Heart left ventricle (tissue), 16 donors: Measurements from ENCODE around the gene TPX2. TPM values are rescaled to one million over a fixed set of nuclear protein-coding genes. Genes with fewer than 3 reads are reported as not detected.
A peak's percentile ranks its signal among the peaks of the same experiment; 100 is the strongest.

Experiments
- ATAC-seq, 4 donors: fragments of 200-7000 bp; cut with Tn5 transposase; one replicate each; pipeline ENCODE4 v1.9.1; 2020 to 2022; ENCODE audit warnings: moderate library complexity in 4 of 4, mild to moderate bottlenecking in 3 of 4, moderate number of reproducible peaks in 1 of 4
- DNase-seq, 5 donors: peaks; one replicate each; pipeline ENCODE4 v3.0.0-alpha.2; 2020
- H3K27ac ChIP-seq, 12 donors: fragments of 200-600 bp; sonication (generic) in 4 of 12; one replicate each; pipeline versions ENCODE4 v1.5.0 to v1.8.0; 2016 to 2022; ENCODE audit warnings: mild to moderate bottlenecking in 2 of 12
- H3K27me3 ChIP-seq, 9 donors: fragments of 200-600 bp; sonication (generic) in 2 of 9; one replicate each; pipeline versions ENCODE4 v1.5.1 to v1.8.0; 2016 to 2022; ENCODE audit warnings: mild to moderate bottlenecking in 3 of 9
- H3K36me3 ChIP-seq, 9 donors: fragments of 200-600 bp; sonication (generic) in 2 of 9; one replicate each; pipeline versions ENCODE4 v1.5.0 to v1.8.0; 2018 to 2022; ENCODE audit warnings: mild to moderate bottlenecking in 2 of 9
- H3K4me1 ChIP-seq, 12 donors: fragments of 200-600 bp; sonication (generic) in 4 of 12; one replicate each; pipeline versions ENCODE4 v1.5.0 to v1.8.0; 2016 to 2022; ENCODE audit warnings: mild to moderate bottlenecking in 3 of 12
- H3K4me3 ChIP-seq, 12 donors: fragments of 200-600 bp; sonication (generic) in 4 of 12; one replicate each; pipeline versions ENCODE4 v1.5.0 to v1.8.0; 2017 to 2022; ENCODE audit warnings: mild to moderate bottlenecking in 9 of 12, moderate library complexity in 4 of 12
- H3K9me3 ChIP-seq, 12 donors: fragments of 200-600 bp; sonication (generic) in 4 of 12; one replicate each; pipeline versions ENCODE4 v1.5.0 to v1.8.0; 2016 to 2022; ENCODE audit warnings: mild to moderate bottlenecking in 1 of 12
- POLR2A ChIP-seq, 2 donors: fragments of 450-650 bp; IDR thresholded peaks; one replicate each; pipeline ENCODE4 v1.6.1; 2017; ENCODE audit warnings: antibody characterized with exemption in 2 of 2, mild to moderate bottlenecking in 2 of 2, moderate library complexity in 2 of 2
- WGBS, 4 donors: extraction: QIAGEN DNeasy Blood & Tissue Kit in 2 of 4; methylation state at CpG; one replicate each; pipeline versions ENCODE4 v1.1.5 to v1.1.7; 2013 to 2018; 5-methylcytosine and 5-hydroxymethylcytosine counted together
- intact Hi-C, 10 donors: fragments of 100-400 bp; cut with DNase I; formaldehyde crosslinking; loops; one replicate each; pipeline versions ENCODE4 v1.11.1 to v1.14.2; 2022
- polyA plus RNA-seq, 2 donors: library from polyadenylated mRNA; stranded (reverse); fragments of 200-250 nt; gene quantifications; one replicate each; pipeline ENCODE4 v1.2.3, GENCODE V29; 2013
- total RNA-seq, 9 donors: library from RNA; depleted of rRNA in 2 of 9; stranded (reverse); fragments of >200 nt in 2 of 9; fragmentation: NEBNext Ultra II Directional in 3 of 9; extraction: Animal tissue kit (Norgen Biotek cat#: 25700) in 3 of 9; gene quantifications; one replicate each; pipeline versions ENCODE4 v1.1.0 to v1.2.4, GENCODE V29; 2016 to 2023
- TF ChIP-seq, protein P1 (sequence below), 12 donors: fragments of 200-600 bp; sonication (generic) in 4 of 12; IDR thresholded peaks; one replicate each; pipeline versions ENCODE4 v1.5.0 to v1.8.0; 2018 to 2022; ENCODE audit warnings: antibody characterized with exemption in 12 of 12, mild to moderate bottlenecking in 5 of 12
- donor health status: ischemic (EF 13 %, LVEDD 7.1; RV severe dilation, severe dysfunction).
- donor health status: healthy with polysubstance abuse.
- donor health status: DM: no; HTN: yes; CAD: no.
- donor health status: DM: no; HTN: no; CAD: no.
- donor health status: ischemic (EF 25% LVEDD 6.9; RV normal size, moderate dysfunction).
- donor health status: ischemic (EF 25% LVEDD 5.7; RV mildly dilated, moderate dysfunction).
- donor health status: healthy.
- donor health status: DM: yes; HTN: yes; CAD: no.
- donor health status: ischemic (EF 35%, LVEDD 5.7; RV mildly dilated, moderate dysfunction).
- donor health status: nonischemic (EF 11% LVEDD 7.7; RV severe dilation, severe dysfunction).
- donor health status: DM: yes; HTN: yes; CAD: no.
- donor health status: PGD.
- donor health status: ischemic (EF 29% LVEDD 5.4; RV normal size, mild dysfunction).
- donor health status: nonischemic (EF 23%, LVEDD 6.1; RV moderate dilation, normal function).

TPX2 gene
- total and polyA plus RNA-seq, 11 donors = 0.04 to 15.2 (median 0.77) TPM

- no peaks in the 10 kb centered on the region for H3K27me3 ChIP-seq
- intact Hi-C loops = no loop called here
- H3K4me1 ChIP-seq = peaks cover 25 to 97% (median 75%) of the 10 kb centered on the region in 12 donors
- ATAC-seq (no peak), DNase-seq (no peak)
- no peaks in the 10 kb centered on the region for H3K9me3 ChIP-seq
- peak overlapping the region in 5 of 12 donors; percentile 7 to 79 (median 67) for H3K27ac ChIP-seq
- H3K36me3 ChIP-seq = peaks cover 0 to 86% (median 26%) of the 10 kb centered on the region in 9 donors
- no peak overlapping the region for H3K4me3 ChIP-seq
- 93 to 100% (median 96%) methylated on average over 2 of the region's 2 CpGs for WGBS, 4 donors
- TF ChIP-seq POLR2A (IDR thresholded peaks at IDR 0.05) = no peak
- TF ChIP-seq, protein P1, sequence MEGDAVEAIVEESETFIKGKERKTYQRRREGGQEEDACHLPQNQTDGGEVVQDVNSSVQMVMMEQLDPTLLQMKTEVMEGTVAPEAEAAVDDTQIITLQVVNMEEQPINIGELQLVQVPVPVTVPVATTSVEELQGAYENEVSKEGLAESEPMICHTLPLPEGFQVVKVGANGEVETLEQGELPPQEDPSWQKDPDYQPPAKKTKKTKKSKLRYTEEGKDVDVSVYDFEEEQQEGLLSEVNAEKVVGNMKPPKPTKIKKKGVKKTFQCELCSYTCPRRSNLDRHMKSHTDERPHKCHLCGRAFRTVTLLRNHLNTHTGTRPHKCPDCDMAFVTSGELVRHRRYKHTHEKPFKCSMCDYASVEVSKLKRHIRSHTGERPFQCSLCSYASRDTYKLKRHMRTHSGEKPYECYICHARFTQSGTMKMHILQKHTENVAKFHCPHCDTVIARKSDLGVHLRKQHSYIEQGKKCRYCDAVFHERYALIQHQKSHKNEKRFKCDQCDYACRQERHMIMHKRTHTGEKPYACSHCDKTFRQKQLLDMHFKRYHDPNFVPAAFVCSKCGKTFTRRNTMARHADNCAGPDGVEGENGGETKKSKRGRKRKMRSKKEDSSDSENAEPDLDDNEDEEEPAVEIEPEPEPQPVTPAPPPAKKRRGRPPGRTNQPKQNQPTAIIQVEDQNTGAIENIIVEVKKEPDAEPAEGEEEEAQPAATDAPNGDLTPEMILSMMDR (IDR thresholded peaks at IDR 0.05) = no peak
Observed at GRCh38 chr20:31706607-31707257, 32.4 kb upstream of the TPX2 start.

DNA sequence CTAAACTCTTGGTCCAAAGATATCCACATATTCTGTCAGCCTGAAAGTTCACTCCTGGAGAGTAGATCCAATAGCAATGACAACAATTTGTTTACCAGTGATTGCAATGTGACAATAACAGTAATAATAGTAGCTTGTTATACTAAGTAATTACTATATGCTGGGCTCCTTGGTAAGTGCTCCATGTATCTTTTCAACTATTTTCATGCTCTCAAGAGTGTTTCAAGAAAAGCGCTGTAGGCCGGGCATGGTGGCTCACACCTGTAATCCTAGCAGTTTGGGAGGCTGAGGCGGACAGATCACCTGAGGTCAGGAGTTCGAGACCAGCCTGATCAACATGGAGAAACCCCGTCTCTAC, 31.9 kb upstream of the TPX2 start:
- Histone ChIP-seq H3K4me3 (no peak overlapping the region), H3K27ac (peak overlapping the region in 5 of 12 donors; percentile 7 to 98 (median 78)), H3K9me3 (no peaks in the 10 kb centered on the region), H3K27me3 (no peaks in the 10 kb centered on the region), H3K36me3 (peaks cover 0 to 81% (median 26%) of the 10 kb centered on the region in 9 donors), H3K4me1 (peaks cover 27 to 97% (median 75%) of the 10 kb centered on the region in 12 donors)
- 97 to 99% (median 98%) methylated on average over 5 of the region's 5 CpGs for WGBS, 4 donors
- ATAC-seq (no peak), DNase-seq (no peak)
- TF ChIP-seq, protein P1 (IDR thresholded peaks at IDR 0.05) = no peak
- TF ChIP-seq POLR2A (IDR thresholded peaks at IDR 0.05) = no peak
- intact Hi-C loops = no loop called here

- Histone ChIP-seq H3K36me3 (peaks cover 0 to 72% (median 26%) of the 10 kb centered on the region in 9 donors), H3K4me1 (peaks cover 27 to 100% (median 81%) of the 10 kb centered on the region in 12 donors), H3K27ac (peak overlapping the region; percentile 15 to 99 (median 73)), H3K4me3 (no peak overlapping the region), H3K9me3 (no peaks in the 10 kb centered on the region), H3K27me3 (no peaks in the 10 kb centered on the region)
- DNase-seq (peak; percentile 55 to 77 (median 62)), ATAC-seq (no peak)
- TF ChIP-seq, protein P1 (IDR thresholded peaks at IDR 0.05) = no peak
- WGBS, 4 donors = 21 to 50% (median 43%) methylated on average over 2 of the region's 2 CpGs
- intact Hi-C loops = no loop called here
Observed at GRCh38 chr20:31707994-31708735, 30.9 kb upstream of the TPX2 start.
